Small intestine (tissue), 7 donors: ENCODE results near the gene CTNNA3. TPM values are rescaled to one million over a fixed set of nuclear protein-coding genes. Genes with fewer than 3 reads are reported as not detected.

ENCODE experiments used
- DNase-seq, 2 donors: peaks; one replicate each; pipeline versions ENCODE4 v3.0.0 to v3.0.0-alpha.2; 2013
- FAIRE-seq: peaks from 2 replicates; lab custom pipeline; 2012; peaks lifted over from hg19 to GRCh38; lab: Jason Lieb, UNC
- H3K27ac ChIP-seq, 3 donors: one replicate each; pipeline ENCODE4 v1.5.1; 2013; ENCODE audit warnings: low read length in 2 of 3, mild to moderate bottlenecking in 2 of 3, control low read depth in 1 of 3, inconsistent platforms in 1 of 3, low read depth in 1 of 3, moderate library complexity in 1 of 3
- H3K27me3 ChIP-seq, 3 donors: one replicate each; pipeline ENCODE4 v1.6.1; 2013; ENCODE audit warnings: low read length in 3 of 3, inconsistent platforms in 1 of 3; ENCODE audit not compliant: control insufficient read depth in 3 of 3, insufficient read depth in 3 of 3
- H3K36me3 ChIP-seq, 3 donors: one replicate each; pipeline ENCODE4 v1.6.1; 2013; ENCODE audit warnings: low read length in 3 of 3, inconsistent platforms in 1 of 3, low read depth in 1 of 3, mild to moderate bottlenecking in 1 of 3, moderate library complexity in 1 of 3; ENCODE audit not compliant: control insufficient read depth in 3 of 3, insufficient read depth in 2 of 3
- H3K4me1 ChIP-seq, 3 donors: one replicate each; pipeline ENCODE4 v1.6.1; 2013; ENCODE audit warnings: low read length in 2 of 3, inconsistent platforms in 1 of 3, low read depth in 1 of 3, mild to moderate bottlenecking in 1 of 3, moderate library complexity in 1 of 3; ENCODE audit not compliant: control insufficient read depth in 3 of 3, insufficient read depth in 2 of 3
- H3K4me3 ChIP-seq, 3 donors: one replicate each; pipeline ENCODE4 v1.5.1; 2013; ENCODE audit warnings: low read length in 3 of 3, control low read depth in 1 of 3, inconsistent platforms in 1 of 3, low read depth in 1 of 3, mild to moderate bottlenecking in 1 of 3, moderate library complexity in 1 of 3
- H3K9me3 ChIP-seq, 2 donors: one replicate each; pipeline ENCODE4 v1.6.1; 2013; ENCODE audit warnings: low read depth in 1 of 2, low read length in 1 of 2; ENCODE audit not compliant: control insufficient read depth in 2 of 2, insufficient read depth in 1 of 2
- WGBS, 3 donors: extraction: QIAGEN DNeasy Blood & Tissue Kit; methylation state at CpG; one replicate each; pipeline ENCODE4 v1.1.7; 2013; 5-methylcytosine and 5-hydroxymethylcytosine counted together
- polyA plus RNA-seq, 4 donors: library from polyadenylated mRNA; stranded (reverse) in 3 of 4; unstranded in 1 of 4; fragments of 200-250 nt in 3 of 4; fragments of 120-200 nt in 1 of 4; gene quantifications; one replicate each; pipeline versions ENCODE4 v1.2.1 to v1.2.3, GENCODE V29; 2013
- donor health status: healthy with polysubstance abuse.
- donor health status: control.
- donor health status: control.
- donor health status: Bipolar disorder and iron deficiency.
- donor health status: healthy.

Gene CTNNA3
- polyA plus RNA-seq, 4 donors = 0.24 to 0.38 TPM; not detected in 2

GRCh38 chr10:66144016-66144415 lies 1552.0 kb downstream of the CTNNA3 start:
- WGBS, 3 donors = 51 to 68% (median 57%) methylated on average over 2 of the region's 2 CpGs
- H3K4me3 ChIP-seq = no peak overlapping the region

GRCh38 chr10:66102756-66103155 lies 1593.2 kb downstream of the CTNNA3 start:
- Histone ChIP-seq H3K9me3 (no peaks in the 10 kb centered on the region), H3K27me3 (no peaks in the 10 kb centered on the region), H3K4me3 (no peak overlapping the region), H3K27ac (no peak overlapping the region), H3K4me1 (no peaks in the 10 kb centered on the region), H3K36me3 (no peaks in the 10 kb centered on the region)
- FAIRE-seq = no peak
- WGBS, 3 donors = 62 to 81% (median 66%) methylated on average over 3 of the region's 3 CpGs
- DNase-seq = no peak

More at GRCh38 chr10:66144016-66144415, 1552.0 kb downstream of the CTNNA3 start:
- no peaks in the 10 kb centered on the region for H3K4me1 ChIP-seq
- no peaks in the 10 kb centered on the region for H3K27me3 ChIP-seq
- no peaks in the 10 kb centered on the region for H3K36me3 ChIP-seq
- no peaks in the 10 kb centered on the region for H3K9me3 ChIP-seq
- DNase-seq (no peak), FAIRE-seq (no peak)
- H3K27ac ChIP-seq = no peak overlapping the region

DNA sequence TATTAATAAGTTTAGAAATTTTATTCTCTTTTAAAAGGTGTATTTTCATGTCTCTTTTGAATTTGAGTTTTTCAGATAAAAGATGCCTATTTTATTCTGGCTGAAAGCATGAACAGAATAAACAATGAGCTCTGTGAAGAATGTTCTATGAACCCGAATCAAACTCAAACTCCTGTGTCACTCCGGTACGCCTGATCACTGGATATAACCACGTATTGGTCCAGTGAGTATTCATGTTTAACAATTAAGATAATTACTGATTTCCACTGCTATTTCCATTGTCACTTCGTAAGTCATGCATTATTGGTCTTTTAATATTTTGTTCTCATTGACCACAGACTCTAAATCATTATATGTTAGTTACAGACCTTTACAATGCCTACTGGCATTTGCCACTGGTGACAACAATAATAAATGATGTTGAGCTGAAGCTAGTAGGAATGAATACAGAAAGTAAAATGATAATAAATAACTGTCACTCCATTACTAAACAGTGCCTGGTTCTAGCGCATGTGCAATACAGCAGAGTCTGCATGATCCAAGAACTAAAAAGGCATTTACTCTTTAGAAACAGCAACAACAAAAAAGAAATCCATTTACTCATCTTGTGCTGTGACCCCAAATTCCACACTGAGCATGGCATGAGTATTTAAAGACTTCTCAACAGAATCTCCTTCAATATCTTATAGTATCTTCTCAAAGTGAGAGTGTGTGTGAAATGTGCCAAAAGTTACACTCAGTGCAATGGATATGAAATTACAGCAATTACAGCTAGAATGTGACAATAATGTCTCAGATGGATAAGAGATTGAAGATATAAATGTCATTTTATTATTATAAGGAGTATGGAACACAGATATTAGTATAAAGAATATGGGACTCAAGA lies 1597.2 kb downstream of the CTNNA3 start:
- Histone ChIP-seq H3K36me3 (no peaks in the 10 kb centered on the region), H3K9me3 (no peaks in the 10 kb centered on the region), H3K4me3 (no peak overlapping the region), H3K27ac (no peak overlapping the region), H3K27me3 (no peaks in the 10 kb centered on the region), H3K4me1 (no peaks in the 10 kb centered on the region)
- FAIRE-seq = no peak
- WGBS, 3 donors = 76 to 83% (median 80%) methylated on average over 6 of the region's 6 CpGs
- no peak for DNase-seq

DNA sequence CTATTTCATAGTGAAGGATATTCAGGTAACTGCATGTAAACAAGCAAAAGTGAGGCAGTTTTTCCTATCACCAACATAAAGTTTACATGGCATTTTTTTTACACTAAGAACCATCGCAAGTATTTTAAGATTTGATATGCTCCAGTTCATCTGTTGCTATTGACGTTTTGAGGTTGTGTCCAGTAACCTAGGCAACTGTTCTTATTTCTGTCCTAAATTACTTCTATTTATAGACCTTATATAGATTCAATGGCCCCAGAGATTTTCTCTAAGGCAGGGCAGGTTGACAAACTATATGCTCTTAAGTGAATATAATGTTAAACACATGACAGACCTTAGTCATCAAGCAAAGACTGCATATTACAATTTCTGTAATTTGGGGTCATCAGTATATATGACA lies 1600.4 kb downstream of the CTNNA3 start:
- Histone ChIP-seq H3K27me3 (no peaks in the 10 kb centered on the region), H3K4me1 (no peaks in the 10 kb centered on the region), H3K9me3 (no peaks in the 10 kb centered on the region), H3K4me3 (no peak overlapping the region), H3K27ac (no peak overlapping the region), H3K36me3 (no peaks in the 10 kb centered on the region)
- DNase-seq (no peak), FAIRE-seq (no peak)
- WGBS, 3 donors = 62 to 75% (median 73%) methylated on average over 2 of the region's 2 CpGs

DNA sequence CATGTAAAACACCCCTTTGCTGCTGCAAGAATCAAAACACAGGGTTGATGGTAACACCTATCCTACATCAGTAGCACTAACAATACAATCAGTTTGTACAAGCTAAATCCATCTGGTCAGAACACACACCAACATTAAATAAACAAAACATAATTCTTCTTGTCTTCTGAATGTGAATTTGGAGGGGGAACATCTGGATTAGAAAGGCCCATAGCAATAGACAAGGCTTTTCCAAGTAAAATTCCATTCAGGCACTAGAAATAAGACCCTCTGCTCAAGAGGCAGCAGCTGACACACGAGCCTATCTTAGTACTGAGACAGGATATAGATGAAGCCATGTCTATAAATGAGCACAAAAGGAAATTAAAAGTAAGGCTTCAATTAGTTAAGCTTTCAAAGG lies 1610.1 kb downstream of the CTNNA3 start:
- WGBS, 3 donors = 0 to 13% (median 10%) methylated on average over 1 of the region's 1 CpG
- Histone ChIP-seq H3K9me3 (no peaks in the 10 kb centered on the region), H3K4me1 (no peaks in the 10 kb centered on the region), H3K27me3 (no peaks in the 10 kb centered on the region), H3K36me3 (no peaks in the 10 kb centered on the region), H3K27ac (no peak overlapping the region), H3K4me3 (no peak overlapping the region)
- FAIRE-seq = no peak
- DNase-seq = no peak

GRCh38 chr10:66071907-66072306 lies 1624.1 kb downstream of the CTNNA3 start:
- DNase-seq (no peak), FAIRE-seq (no peak)
- H3K4me1 ChIP-seq = no peaks in the 10 kb centered on the region
- H3K27ac ChIP-seq = no peak overlapping the region
- no peaks in the 10 kb centered on the region for H3K9me3 ChIP-seq
- WGBS, 3 donors = 83 to 90% (median 90%) methylated on average over 2 of the region's 2 CpGs
- H3K4me3 ChIP-seq = no peak overlapping the region
- no peaks in the 10 kb centered on the region for H3K27me3 ChIP-seq
- no peaks in the 10 kb centered on the region for H3K36me3 ChIP-seq

- Histone ChIP-seq H3K27ac (no peak overlapping the region), H3K36me3 (no peaks in the 10 kb centered on the region), H3K9me3 (no peaks in the 10 kb centered on the region), H3K4me3 (no peak overlapping the region), H3K27me3 (no peaks in the 10 kb centered on the region), H3K4me1 (no peaks in the 10 kb centered on the region)
- FAIRE-seq (no peak), DNase-seq (no peak)
Measured at GRCh38 chr10:66058594-66058993, 1637.4 kb downstream of the CTNNA3 start.

GRCh38 chr10:66049335-66049734 lies 1646.7 kb downstream of the CTNNA3 start:
- DNase-seq (no peak), FAIRE-seq (no peak)
- H3K27ac ChIP-seq = no peak overlapping the region
- H3K9me3 ChIP-seq = peaks cover 0 to 8% of the 10 kb centered on the region in 2 donors
- H3K4me1 ChIP-seq = no peaks in the 10 kb centered on the region
- whole genome bisulfite sequencing, 3 donors = 86 to 87% (median 86%) methylated on average over 3 of the region's 3 CpGs
- no peaks in the 10 kb centered on the region for H3K36me3 ChIP-seq
- no peak overlapping the region for H3K4me3 ChIP-seq
- no peaks in the 10 kb centered on the region for H3K27me3 ChIP-seq
